ENCODE measurements around the gene KLHL35. TPM values are rescaled to one million over a fixed set of nuclear protein-coding genes. Genes with fewer than 3 reads are reported as not detected.

KLHL35 gene
- total RNA-seq, 1 donor = 1.3 TPM

GRCh38 chr11:75478783-75479596 is 46.0 kb upstream of the KLHL35 start:
- TF ChIP-seq, protein P1, sequence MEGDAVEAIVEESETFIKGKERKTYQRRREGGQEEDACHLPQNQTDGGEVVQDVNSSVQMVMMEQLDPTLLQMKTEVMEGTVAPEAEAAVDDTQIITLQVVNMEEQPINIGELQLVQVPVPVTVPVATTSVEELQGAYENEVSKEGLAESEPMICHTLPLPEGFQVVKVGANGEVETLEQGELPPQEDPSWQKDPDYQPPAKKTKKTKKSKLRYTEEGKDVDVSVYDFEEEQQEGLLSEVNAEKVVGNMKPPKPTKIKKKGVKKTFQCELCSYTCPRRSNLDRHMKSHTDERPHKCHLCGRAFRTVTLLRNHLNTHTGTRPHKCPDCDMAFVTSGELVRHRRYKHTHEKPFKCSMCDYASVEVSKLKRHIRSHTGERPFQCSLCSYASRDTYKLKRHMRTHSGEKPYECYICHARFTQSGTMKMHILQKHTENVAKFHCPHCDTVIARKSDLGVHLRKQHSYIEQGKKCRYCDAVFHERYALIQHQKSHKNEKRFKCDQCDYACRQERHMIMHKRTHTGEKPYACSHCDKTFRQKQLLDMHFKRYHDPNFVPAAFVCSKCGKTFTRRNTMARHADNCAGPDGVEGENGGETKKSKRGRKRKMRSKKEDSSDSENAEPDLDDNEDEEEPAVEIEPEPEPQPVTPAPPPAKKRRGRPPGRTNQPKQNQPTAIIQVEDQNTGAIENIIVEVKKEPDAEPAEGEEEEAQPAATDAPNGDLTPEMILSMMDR (IDR thresholded peaks at IDR 0.05; ENCODE audit: insufficient read depth, low read depth, low read length) = no peak
- no peak for DNase-seq (ENCODE audit: low read depth)
- H3K4me3 ChIP-seq (ENCODE audit: low read depth, low read length) = no peak overlapping the region

- TF ChIP-seq, protein P1 (IDR thresholded peaks at IDR 0.05; ENCODE audit: insufficient read depth, low read depth, low read length) = no peak
- DNase-seq (ENCODE audit: low read depth) = no peak
- H3K4me3 ChIP-seq (ENCODE audit: low read depth, low read length) = no peak overlapping the region
These were observed 44.6 kb upstream of the KLHL35 start for GRCh38 chr11:75477614-75477935.

- peak; percentile 14 for DNase-seq (ENCODE audit: low read depth)
- H3K4me3 ChIP-seq (ENCODE audit: low read depth, low read length) = no peak overlapping the region
- TF ChIP-seq, protein P1 (IDR thresholded peaks at IDR 0.05; ENCODE audit: insufficient read depth, low read depth, low read length) = no peak
These were observed 44.0 kb upstream of the KLHL35 start for GRCh38 chr11:75476739-75477613.

DNA sequence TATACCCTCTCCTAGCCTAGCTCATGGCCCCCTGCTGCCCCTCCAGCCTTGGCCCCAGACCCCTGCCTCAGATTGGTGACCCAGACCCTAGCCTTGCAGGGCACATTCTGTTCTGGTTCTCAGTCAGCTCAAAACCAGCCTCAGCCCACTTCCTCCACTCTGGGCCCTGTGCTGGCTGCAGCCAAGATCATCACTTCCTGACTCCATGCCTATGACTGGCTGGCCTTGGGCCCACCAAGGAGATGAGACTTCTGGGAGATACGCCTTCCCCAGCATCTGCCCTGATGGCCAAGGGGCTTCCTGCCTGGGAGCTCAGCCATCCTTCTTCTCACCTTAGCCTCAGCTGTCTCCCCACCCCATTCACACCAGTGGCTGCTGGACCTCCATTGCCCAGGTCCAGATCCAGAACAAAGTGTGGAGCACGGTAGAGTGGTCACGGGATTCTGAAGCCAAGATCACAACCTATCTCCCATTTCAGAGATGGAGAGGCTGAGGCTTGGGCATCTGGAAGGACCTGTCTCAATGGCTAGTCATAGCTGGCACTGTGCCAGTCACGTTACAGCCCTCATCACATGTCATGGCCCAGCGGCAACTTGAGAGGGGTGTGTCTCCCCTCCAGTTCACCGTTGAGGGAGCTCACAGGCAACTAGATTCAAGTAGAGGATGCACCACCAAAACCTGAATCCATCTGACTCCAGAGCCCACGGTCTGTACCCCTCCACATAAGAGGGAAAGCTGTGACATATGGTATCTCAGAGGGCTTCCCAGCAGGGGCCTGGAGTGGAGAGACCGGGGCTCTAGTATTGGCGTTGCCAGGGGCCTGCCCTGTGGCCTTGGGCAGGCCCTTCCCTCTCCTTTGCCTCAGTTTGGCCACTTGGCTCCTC is 43.0 kb upstream of the KLHL35 start:
- peak; percentile 48 for DNase-seq (ENCODE audit: low read depth)
- TF ChIP-seq, protein P1 (IDR thresholded peaks at IDR 0.05; ENCODE audit: insufficient read depth, low read depth, low read length) = no peak
- H3K4me3 ChIP-seq (ENCODE audit: low read depth, low read length) = no peak overlapping the region

- H3K4me3 ChIP-seq (ENCODE audit: low read depth, low read length) = peak overlapping the region; percentile 31
- TF ChIP-seq, protein P1 (IDR thresholded peaks at IDR 0.05; ENCODE audit: insufficient read depth, low read depth, low read length) = no peak
- DNase-seq (ENCODE audit: low read depth) = peak; percentile 79
These were observed 42.1 kb upstream of the KLHL35 start for GRCh38 chr11:75474878-75475766.

Data from fibroblast of villous mesenchyme (primary cell).